Stomach (tissue), 9 donors: ENCODE results near the gene SESTD1. TPM values are rescaled to one million over a fixed set of nuclear protein-coding genes. Genes with fewer than 3 reads are reported as not detected.
"Not testable (repeated sequence)": the region's sequence is repeated elsewhere in the genome, so short reads cannot be mapped to it uniquely, and the experiment has no call there.

Experiments
- DNase-seq, 2 donors: peaks; one replicate each; pipeline versions ENCODE4 v3.0.0 to v3.0.0-alpha.2; 2013 to 2019
- H3K27ac ChIP-seq, 5 donors: fragments of 200-600 bp in 4 of 5; sonication (generic) in 4 of 5; one replicate each; pipeline ENCODE4 v1.5.1; 2013 to 2019; ENCODE audit warnings: mild to moderate bottlenecking in 1 of 5, moderate library complexity in 1 of 5
- H3K27me3 ChIP-seq, 3 donors: fragments of 200-600 bp; sonication (generic); one replicate each; pipeline ENCODE4 v1.5.1; 2017 to 2019; ENCODE audit warnings: mixed run types in 1 of 3
- H3K36me3 ChIP-seq, 4 donors: fragments of 200-600 bp; sonication (generic); 1 replicate in 3 of 4; 2 replicates in 1 of 4; pipeline ENCODE4 v1.5.1; 2016 to 2019
- H3K4me1 ChIP-seq, 4 donors: fragments of 200-600 bp; sonication (generic); one replicate each; pipeline ENCODE4 v1.5.1; 2016 to 2019
- H3K4me3 ChIP-seq, 4 donors: fragments of 200-600 bp; sonication (generic) in 3 of 4; one replicate each; pipeline ENCODE4 v1.5.1; 2016 to 2019; ENCODE audit warnings: mild to moderate bottlenecking in 1 of 4
- H3K9me3 ChIP-seq, 4 donors: fragments of 200-600 bp; sonication (generic); one replicate each; pipeline ENCODE4 v1.5.1; 2016 to 2019
- CTCF ChIP-seq, 7 experiments: fragments of 450-650 bp in 4 of 7; fragments of 200-600 bp in 3 of 7; sonication (generic) in 3 of 7; IDR thresholded peaks; one replicate each; pipeline ENCODE4 v1.5.1; 2016 to 2019; ENCODE audit warnings: antibody characterized with exemption in 7 of 7, control low read depth in 2 of 7, mild to moderate bottlenecking in 1 of 7
- EP300 ChIP-seq: sonication (generic); formaldehyde crosslinking; IDR thresholded peaks from one replicate; pipeline ENCODE4 v1.6.1; 2017; ENCODE audit warnings: antibody characterized with exemption
- POLR2A ChIP-seq, 4 donors: fragments of 450-650 bp; IDR thresholded peaks; one replicate each; pipeline ENCODE4 v1.6.1; 2016; ENCODE audit warnings: antibody characterized with exemption in 4 of 4, control low read depth in 2 of 4, mild to moderate bottlenecking in 1 of 4, moderate library complexity in 1 of 4
- POLR2AphosphoS5 ChIP-seq, 3 donors: sonication (generic); formaldehyde crosslinking; IDR thresholded peaks; one replicate each; pipeline ENCODE4 v1.6.1; 2016; ENCODE audit warnings: antibody characterized with exemption in 3 of 3
- WGBS, 5 donors: extraction: QIAGEN DNeasy Blood & Tissue Kit in 3 of 5; methylation state at CpG; one replicate each; pipeline versions ENCODE4 v1.1.5 to v1.1.7; 2013 to 2018; 5-methylcytosine and 5-hydroxymethylcytosine counted together
- intact Hi-C: fragments of 100-400 bp; cut with DNase I; formaldehyde crosslinking; loops from one replicate; pipeline ENCODE4 v1.15.1; 2023; ENCODE audit warnings: low total_unique reads
- polyA plus RNA-seq, 3 donors: library from polyadenylated mRNA; stranded (reverse); fragments of 200-250 nt; gene quantifications; one replicate each; pipeline ENCODE4 v1.2.3, GENCODE V29; 2013
- total RNA-seq, 5 donors: library from RNA; depleted of rRNA; stranded (reverse); fragments of >200 nt; gene quantifications; one replicate each; pipeline versions ENCODE4 v1.1.0 to v1.2.3, GENCODE V29; 2014 to 2016
- donor health status: healthy with polysubstance abuse.
- donor health status: Bipolar disorder and iron deficiency.
- donor health status: healthy.

The SESTD1 gene
- total and polyA plus RNA-seq, 8 donors, result 7.4 to 159 (median 26.2) TPM

GRCh38 chr2:179218848-179219594, 45.6 kb downstream of the SESTD1 start:
- Histone ChIP-seq H3K9me3 (no peaks in the 10 kb centered on the region), H3K4me3 (no peak overlapping the region), H3K27me3 (no peaks in the 10 kb centered on the region), H3K27ac (no peak overlapping the region), H3K4me1 (peaks cover 0 to 22% (median 8%) of the 10 kb centered on the region in 4 donors), H3K36me3 (no peaks in the 10 kb centered on the region)
- WGBS, 5 donors, result 48 to 62% (median 54%) methylated on average over 4 of the region's 4 CpGs
- intact Hi-C loops, result no loop called here
- no peak for TF ChIP-seq POLR2AphosphoS5 (IDR thresholded peaks at IDR 0.05)
- TF ChIP-seq POLR2A (IDR thresholded peaks at IDR 0.05), result no peak
- peak in 5 of 7 experiments; percentile 56 to 81 (median 75) for TF ChIP-seq CTCF (IDR thresholded peaks at IDR 0.05)
- no peak for TF ChIP-seq EP300
- peak; percentile 75 to 91 for DNase-seq

- DNase-seq, H3K27ac ChIP-seq, H3K9me3 ChIP-seq, H3K36me3 ChIP-seq, H3K27me3 ChIP-seq, intact Hi-C loops, H3K4me3 ChIP-seq: not testable (repeated sequence)
- 82 to 91% (median 88%) methylated on average over 3 of the region's 3 CpGs; no CpG with 5 or more reads in 1 of the 5 donors for WGBS, 5 donors
- peaks cover 0 to 12% (median 5%) of the 10 kb centered on the region in 4 donors for H3K4me1 ChIP-seq
These were observed 50.0 kb downstream of the SESTD1 start for GRCh38 chr2:179214671-179215070.

GRCh38 chr2:179211355-179211754, 53.3 kb downstream of the SESTD1 start:
- H3K36me3 ChIP-seq, result peaks cover 0 to 5% (median 0%) of the 10 kb centered on the region in 4 donors
- H3K9me3 ChIP-seq, result no peaks in the 10 kb centered on the region
- H3K4me1 ChIP-seq, result no peaks in the 10 kb centered on the region
- H3K27ac ChIP-seq, result no peak overlapping the region
- no peak for DNase-seq
- H3K4me3 ChIP-seq, result no peak overlapping the region
- no peaks in the 10 kb centered on the region for H3K27me3 ChIP-seq
- WGBS, 5 donors, result 83 to 92% (median 88%) methylated on average over 4 of the region's 4 CpGs; no CpG with 5 or more reads in 1 of the 5 donors
- TF ChIP-seq EP300 (no peak), POLR2AphosphoS5 (IDR thresholded peaks at IDR 0.05) (no peak), CTCF (IDR thresholded peaks at IDR 0.05) (no peak), POLR2A (IDR thresholded peaks at IDR 0.05) (no peak)
- intact Hi-C loops, result no loop called here

- DNase-seq, H3K27me3 ChIP-seq, intact Hi-C loops, H3K27ac ChIP-seq, H3K9me3 ChIP-seq, H3K4me3 ChIP-seq, H3K36me3 ChIP-seq, H3K4me1 ChIP-seq: not testable (repeated sequence)
- 90 to 94% (median 92%) methylated on average over 1 of the region's 1 CpG; no CpG with 5 or more reads in 1 of the 5 donors for WGBS, 5 donors
These were observed 56.4 kb downstream of the SESTD1 start for GRCh38 chr2:179208277-179208676.

GRCh38 chr2:179207047-179207446, 57.6 kb downstream of the SESTD1 start:
- H3K27me3 ChIP-seq, result no peaks in the 10 kb centered on the region
- H3K4me3 ChIP-seq, result no peak overlapping the region
- DNase-seq, result no peak
- intact Hi-C loops, result no loop called here
- peaks cover 0 to 2% (median 0%) of the 10 kb centered on the region in 4 donors for H3K36me3 ChIP-seq
- H3K4me1 ChIP-seq, result peaks cover 0 to 10% (median 0%) of the 10 kb centered on the region in 4 donors
- WGBS, 5 donors, result 92 to 100% (median 96%) methylated on average over 5 of the region's 5 CpGs; no CpG with 5 or more reads in 1 of the 5 donors
- no peak overlapping the region for H3K27ac ChIP-seq
- H3K9me3 ChIP-seq, result no peaks in the 10 kb centered on the region
- TF ChIP-seq CTCF (IDR thresholded peaks at IDR 0.05), result no peak
- TF ChIP-seq POLR2AphosphoS5 (IDR thresholded peaks at IDR 0.05), result no peak
- no peak for TF ChIP-seq POLR2A (IDR thresholded peaks at IDR 0.05)
- no peak for TF ChIP-seq EP300
